H9 (cell line): Measurements from ENCODE around the gene COPRS. TPM values are rescaled to one million over a fixed set of nuclear protein-coding genes. Genes with fewer than 3 reads are reported as not detected.
A peak's percentile ranks its signal among the peaks of the same experiment; 100 is the strongest.

Experiments
- DNase-seq: peaks from one replicate; pipeline ENCODE4 v3.0.0-alpha.2; 2017
- H2AFZ ChIP-seq: one replicate; pipeline ENCODE4 v1.6.1; 2013; ENCODE audit warnings: mild to moderate bottlenecking, low read length, control low read depth, moderate library complexity
- H2AK5ac ChIP-seq: 2 replicates; pipeline ENCODE4 v1.6.1; 2013; ENCODE audit warnings: low read length, control low read depth, mixed read lengths; ENCODE audit not compliant: insufficient read length
- H2BK120ac ChIP-seq: one replicate; pipeline ENCODE4 v1.6.1; 2013; ENCODE audit warnings: low read depth, mild to moderate bottlenecking, low read length, control low read depth, inconsistent platforms; ENCODE audit not compliant: poor library complexity, severe bottlenecking
- H2BK12ac ChIP-seq: 2 replicates; pipeline ENCODE4 v1.6.1; 2013; ENCODE audit warnings: low read length, control low read depth, mixed read lengths, low read depth; ENCODE audit not compliant: insufficient read length
- H2BK15ac ChIP-seq: 2 replicates; pipeline ENCODE4 v1.6.1; 2013; ENCODE audit warnings: low read depth, low read length, control low read depth
- H2BK20ac ChIP-seq: one replicate; pipeline ENCODE4 v1.6.1; 2013; ENCODE audit warnings: low read depth, mild to moderate bottlenecking, low read length, control low read depth, inconsistent platforms; ENCODE audit not compliant: poor library complexity, severe bottlenecking
- H2BK5ac ChIP-seq: 2 replicates; pipeline ENCODE4 v1.6.1; 2013; ENCODE audit warnings: low read length, control low read depth, mixed read lengths; ENCODE audit not compliant: insufficient read length
- H3K14ac ChIP-seq: 2 replicates; pipeline ENCODE4 v1.6.1; 2013; ENCODE audit warnings: low read length, control low read depth; ENCODE audit not compliant: insufficient read depth
- H3K18ac ChIP-seq: 2 replicates; pipeline ENCODE4 v1.6.1; 2013; ENCODE audit warnings: low read depth, mild to moderate bottlenecking, mixed read lengths, low read length, control low read depth; ENCODE audit not compliant: insufficient read length
- H3K23ac ChIP-seq: 2 replicates; pipeline ENCODE4 v1.6.1; 2013; ENCODE audit warnings: low read length, control low read depth, mixed read lengths, low read depth; ENCODE audit not compliant: insufficient read length
- H3K23me2 ChIP-seq: 2 replicates; pipeline ENCODE4 v1.6.1; 2013; ENCODE audit warnings: low read depth, mild to moderate bottlenecking, mixed read lengths, low read length, control low read depth; ENCODE audit not compliant: insufficient read length, poor library complexity, severe bottlenecking
- H3K27ac ChIP-seq: 2 replicates; pipeline ENCODE4 v1.5.1; 2013; ENCODE audit warnings: low read length, control low read depth, mixed read lengths, low read depth; ENCODE audit not compliant: insufficient read length
- H3K27me3 ChIP-seq: 2 replicates; pipeline ENCODE4 v1.6.1; 2013; ENCODE audit warnings: low read length, control low read depth, inconsistent platforms; ENCODE audit not compliant: insufficient read depth
- H3K4ac ChIP-seq: 2 replicates; pipeline ENCODE4 v1.6.1; 2013; ENCODE audit warnings: low read depth, mild to moderate bottlenecking, control low read depth, inconsistent platforms, low read length, moderate library complexity
- H3K4me1 ChIP-seq: 2 replicates; pipeline ENCODE4 v1.6.1; 2013; ENCODE audit warnings: low read length, control low read depth, inconsistent platforms; ENCODE audit not compliant: insufficient read depth
- H3K4me2 ChIP-seq: 2 replicates; pipeline ENCODE4 v1.6.1; 2013; ENCODE audit warnings: low read length, control low read depth, mixed read lengths; ENCODE audit not compliant: insufficient read length, insufficient read depth
- H3K56ac ChIP-seq: 2 replicates; pipeline ENCODE4 v1.6.1; 2013; ENCODE audit warnings: low read depth, mild to moderate bottlenecking, mixed read lengths, low read length, control low read depth; ENCODE audit not compliant: insufficient read length
- H3K79me1 ChIP-seq: 2 replicates; pipeline ENCODE4 v1.6.1; 2013; ENCODE audit warnings: low read depth, mild to moderate bottlenecking, moderate library complexity, low read length, control low read depth, inconsistent platforms; ENCODE audit not compliant: insufficient read depth, poor library complexity, severe bottlenecking
- H3K79me2 ChIP-seq: 2 replicates; pipeline ENCODE4 v1.6.1; 2013; ENCODE audit warnings: low read length, control low read depth, inconsistent platforms; ENCODE audit not compliant: insufficient read depth
- H3K9ac ChIP-seq: 2 replicates; pipeline ENCODE4 v1.6.1; 2013; ENCODE audit warnings: low read length, control low read depth, mixed read lengths; ENCODE audit not compliant: insufficient read length; ENCODE audit errors: extremely low read depth
- H3K9me3 ChIP-seq: one replicate; pipeline ENCODE4 v1.6.1; 2013; ENCODE audit warnings: low read depth, low read length, inconsistent platforms; ENCODE audit not compliant: control insufficient read depth
- H3T11ph ChIP-seq: one replicate; pipeline ENCODE4 v1.6.1; 2013; ENCODE audit warnings: mild to moderate bottlenecking, low read length, control low read depth, inconsistent platforms
- H4K20me1 ChIP-seq: one replicate; pipeline ENCODE4 v1.6.1; 2013; ENCODE audit not compliant: control insufficient read depth, insufficient read length, insufficient read depth
- H4K5ac ChIP-seq: 2 replicates; pipeline ENCODE4 v1.6.1; 2013; ENCODE audit warnings: low read depth, mild to moderate bottlenecking, mixed read lengths, low read length, control low read depth; ENCODE audit not compliant: insufficient read length
- H4K8ac ChIP-seq: replicated peaks from 2 replicates; pipeline ENCODE4 v1.6.1; 2013; ENCODE audit warnings: low read length, control low read depth, mixed read lengths, low read depth; ENCODE audit not compliant: insufficient read length
- H4K91ac ChIP-seq: 2 replicates; pipeline ENCODE4 v1.6.1; 2013; ENCODE audit warnings: low read depth, mild to moderate bottlenecking, moderate library complexity, mixed read lengths, low read length, control low read depth; ENCODE audit not compliant: insufficient read length
- H3K27ac Mint-ChIP-seq, 3 experiments: 2 replicates in 2 of 3; 3 replicates in 1 of 3; pipeline ENCODE4 v1.8.0; 2020 to 2021; ENCODE audit warnings: mixed read lengths in 3 of 3, mild to moderate bottlenecking in 1 of 3, moderate library complexity in 1 of 3
- H3K27me3 Mint-ChIP-seq: 2 replicates; pipeline ENCODE4 v1.8.0; 2021; ENCODE audit warnings: low read depth, mild to moderate bottlenecking, moderate library complexity, mixed read lengths
- H3K36me3 Mint-ChIP-seq, 3 experiments: 2 replicates in 2 of 3; 3 replicates in 1 of 3; pipeline ENCODE4 v1.8.0; 2020 to 2021; ENCODE audit warnings: low read depth in 3 of 3, mixed read lengths in 3 of 3; ENCODE audit not compliant: insufficient read depth in 1 of 3
- H3K4me1 Mint-ChIP-seq, 2 experiments: 2 replicates each; pipeline ENCODE4 v1.8.0; 2020; ENCODE audit warnings: mixed read lengths in 2 of 2
- H3K4me3 Mint-ChIP-seq, 2 experiments: 2 replicates in 1 of 2; 3 replicates in 1 of 2; pipeline ENCODE4 v1.8.0; 2020 to 2021; ENCODE audit warnings: mild to moderate bottlenecking in 2 of 2, mixed read lengths in 2 of 2, moderate library complexity in 1 of 2
- H3K9me3 Mint-ChIP-seq, 2 experiments: 2 replicates in 1 of 2; 3 replicates in 1 of 2; pipeline ENCODE4 v1.8.0; 2020; ENCODE audit warnings: mild to moderate bottlenecking in 2 of 2, mixed read lengths in 2 of 2, moderate library complexity in 1 of 2
- WGBS: extraction: QIAGEN DNeasy Blood & Tissue Kit; methylation state at CpG from one replicate; pipeline ENCODE4 v1.1.7; 2013; ENCODE audit warnings: missing lambda C conversion rate, low lambda C conversion rate, mixed read lengths; ENCODE audit not compliant: insufficient read length; ENCODE audit errors: extremely low coverage; 5-methylcytosine and 5-hydroxymethylcytosine counted together
- total RNA-seq: library from RNA; stranded (reverse); gene quantifications from 2 replicates; pipeline ENCODE4 v1.2.1, GENCODE V29; 2021
- TF ChIP-seq, protein P1 (sequence below): fragments of 200-600 bp; sonication (generic); conservative IDR thresholded peaks from 3 replicates; pipeline ENCODE4 v1.8.0; 2021; ENCODE audit warnings: antibody characterized with exemption, mild to moderate bottlenecking

The COPRS gene
- total RNA-seq, 1 experiment from 2014 or later = 43.8 TPM

DNA sequence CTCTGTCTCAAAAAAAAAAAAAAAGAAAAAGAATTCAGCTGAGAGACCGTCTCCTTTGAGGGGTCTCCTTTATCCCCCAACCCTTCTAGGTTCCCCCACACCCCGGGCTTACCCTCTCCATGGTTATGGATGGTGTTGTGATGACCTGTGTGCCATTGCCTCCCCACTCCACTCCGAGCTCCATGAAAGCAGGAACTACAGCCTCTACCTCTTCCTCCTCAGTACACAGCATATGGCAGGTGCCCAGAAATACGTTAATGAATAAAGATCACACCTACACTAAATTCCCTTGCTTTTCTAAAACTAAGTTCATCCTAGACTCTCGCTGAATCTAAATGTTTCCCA is 17.2 kb downstream of the COPRS start:
- peaks cover 3% of the 10 kb centered on the region for H3K23me2 ChIP-seq
- no peaks in the 10 kb centered on the region for H3K4me1 Mint-ChIP-seq
- no peak overlapping the region for H3K23ac ChIP-seq
- H4K20me1 ChIP-seq = no peaks in the 10 kb centered on the region
- no peak overlapping the region for H2BK15ac ChIP-seq
- no peak overlapping the region for H2BK5ac ChIP-seq
- peaks cover 8% of the 10 kb centered on the region for H3K27me3 Mint-ChIP-seq
- no peak overlapping the region for H2AK5ac ChIP-seq
- H3K9ac ChIP-seq = no peak overlapping the region
- H3K27ac ChIP-seq = no peak overlapping the region
- no peak overlapping the region for H3K56ac ChIP-seq
- no peak overlapping the region for H3K4me3 Mint-ChIP-seq
- no peaks in the 10 kb centered on the region for H3K79me2 ChIP-seq
- TF ChIP-seq, protein P1, sequence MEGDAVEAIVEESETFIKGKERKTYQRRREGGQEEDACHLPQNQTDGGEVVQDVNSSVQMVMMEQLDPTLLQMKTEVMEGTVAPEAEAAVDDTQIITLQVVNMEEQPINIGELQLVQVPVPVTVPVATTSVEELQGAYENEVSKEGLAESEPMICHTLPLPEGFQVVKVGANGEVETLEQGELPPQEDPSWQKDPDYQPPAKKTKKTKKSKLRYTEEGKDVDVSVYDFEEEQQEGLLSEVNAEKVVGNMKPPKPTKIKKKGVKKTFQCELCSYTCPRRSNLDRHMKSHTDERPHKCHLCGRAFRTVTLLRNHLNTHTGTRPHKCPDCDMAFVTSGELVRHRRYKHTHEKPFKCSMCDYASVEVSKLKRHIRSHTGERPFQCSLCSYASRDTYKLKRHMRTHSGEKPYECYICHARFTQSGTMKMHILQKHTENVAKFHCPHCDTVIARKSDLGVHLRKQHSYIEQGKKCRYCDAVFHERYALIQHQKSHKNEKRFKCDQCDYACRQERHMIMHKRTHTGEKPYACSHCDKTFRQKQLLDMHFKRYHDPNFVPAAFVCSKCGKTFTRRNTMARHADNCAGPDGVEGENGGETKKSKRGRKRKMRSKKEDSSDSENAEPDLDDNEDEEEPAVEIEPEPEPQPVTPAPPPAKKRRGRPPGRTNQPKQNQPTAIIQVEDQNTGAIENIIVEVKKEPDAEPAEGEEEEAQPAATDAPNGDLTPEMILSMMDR = no peak
- no peak for DNase-seq
- no peak overlapping the region for H2AFZ ChIP-seq
- H4K5ac ChIP-seq = no peak overlapping the region
- H3K27ac Mint-ChIP-seq = no peak overlapping the region
- no CpG with 5 or more reads among the region's 5 CpGs for WGBS
- H3K79me1 ChIP-seq = no peaks in the 10 kb centered on the region
- peak overlapping the region; percentile 24 for H3K4me2 ChIP-seq
- H3K4me1 ChIP-seq = no peaks in the 10 kb centered on the region
- H4K91ac ChIP-seq = no peak overlapping the region
- H3T11ph ChIP-seq = no peak overlapping the region
- H2BK12ac ChIP-seq = no peak overlapping the region
- no peaks in the 10 kb centered on the region for H3K9me3 Mint-ChIP-seq
- no peaks in the 10 kb centered on the region; the same call in 1 of the 2 replicates for H3K27me3 ChIP-seq
- no peak overlapping the region for H3K4ac ChIP-seq
- H2BK120ac ChIP-seq = no peak overlapping the region
- no peak overlapping the region for H3K14ac ChIP-seq
- H3K18ac ChIP-seq = no peak overlapping the region
- H3K9me3 ChIP-seq = no peaks in the 10 kb centered on the region
- no peaks in the 10 kb centered on the region for H3K36me3 Mint-ChIP-seq
- no peak overlapping the region for H2BK20ac ChIP-seq
- no peak overlapping the region for H4K8ac ChIP-seq
